GM18511 (cell line): Measurements from ENCODE around the gene GPR22.

ENCODE experiments used
- ATAC-seq: cut with Tn5 transposase; IDR thresholded peaks from one replicate; pipeline ENCODE4 v1.9.1; 2021; ENCODE audit warnings: mild to moderate bottlenecking, moderate library complexity; ENCODE audit not compliant: unreplicated experiment

GPR22 gene, protein sequence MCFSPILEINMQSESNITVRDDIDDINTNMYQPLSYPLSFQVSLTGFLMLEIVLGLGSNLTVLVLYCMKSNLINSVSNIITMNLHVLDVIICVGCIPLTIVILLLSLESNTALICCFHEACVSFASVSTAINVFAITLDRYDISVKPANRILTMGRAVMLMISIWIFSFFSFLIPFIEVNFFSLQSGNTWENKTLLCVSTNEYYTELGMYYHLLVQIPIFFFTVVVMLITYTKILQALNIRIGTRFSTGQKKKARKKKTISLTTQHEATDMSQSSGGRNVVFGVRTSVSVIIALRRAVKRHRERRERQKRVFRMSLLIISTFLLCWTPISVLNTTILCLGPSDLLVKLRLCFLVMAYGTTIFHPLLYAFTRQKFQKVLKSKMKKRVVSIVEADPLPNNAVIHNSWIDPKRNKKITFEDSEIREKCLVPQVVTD

GRCh38 chr7:107469929-107470328, at the start of gene GPR22:
Gene GPR22, plus strand, starts transcription at chr7:107470057. Its CDS starts 4,004 bp downstream, at chr7:107474061.
- no peak for ATAC-seq

GRCh38 chr7:107427462-107427861, 42.4 kb upstream of the GPR22 start:
- no peak for ATAC-seq

DNA sequence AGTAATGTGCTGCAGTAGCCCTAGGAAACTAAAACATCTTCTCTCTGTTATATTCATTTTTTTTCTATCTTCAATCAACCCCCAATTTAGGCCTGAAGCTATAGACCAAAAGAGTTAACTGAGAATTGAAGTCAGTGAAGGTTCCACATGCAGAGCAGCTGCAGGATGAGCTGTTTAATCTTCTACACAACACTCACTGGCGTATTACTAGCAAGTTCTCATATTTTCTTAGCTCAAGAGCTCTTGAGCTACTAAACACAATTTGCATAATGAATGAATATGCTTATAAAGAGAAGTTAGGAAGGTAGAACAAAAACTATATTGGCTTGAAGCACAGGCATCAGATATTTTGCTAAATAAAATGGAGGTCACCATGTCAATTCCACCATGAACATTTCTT, 41.2 kb upstream of the GPR22 start:
- ATAC-seq, result no peak

GRCh38 chr7:107430057-107430456, 39.8 kb upstream of the GPR22 start:
- ATAC-seq, result no peak

DNA sequence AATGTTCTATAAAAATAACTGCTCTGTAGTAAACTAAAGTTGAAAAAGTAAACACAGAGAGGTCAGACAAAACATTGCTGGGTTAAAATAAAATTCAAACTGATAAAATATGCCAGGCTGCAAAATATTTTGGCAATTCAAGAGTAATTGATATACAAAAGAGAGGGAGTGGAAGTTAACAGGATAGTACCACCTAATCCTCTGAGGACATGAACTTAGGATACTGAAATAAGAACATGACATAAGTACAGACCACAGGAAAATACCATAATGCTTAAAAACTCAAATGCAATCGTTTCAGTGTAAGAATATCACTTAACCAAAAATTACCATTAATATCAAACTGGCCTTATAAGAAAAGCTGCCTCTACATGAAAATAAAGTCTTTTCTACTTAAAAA, 37.6 kb upstream of the GPR22 start:
- no peak for ATAC-seq

DNA sequence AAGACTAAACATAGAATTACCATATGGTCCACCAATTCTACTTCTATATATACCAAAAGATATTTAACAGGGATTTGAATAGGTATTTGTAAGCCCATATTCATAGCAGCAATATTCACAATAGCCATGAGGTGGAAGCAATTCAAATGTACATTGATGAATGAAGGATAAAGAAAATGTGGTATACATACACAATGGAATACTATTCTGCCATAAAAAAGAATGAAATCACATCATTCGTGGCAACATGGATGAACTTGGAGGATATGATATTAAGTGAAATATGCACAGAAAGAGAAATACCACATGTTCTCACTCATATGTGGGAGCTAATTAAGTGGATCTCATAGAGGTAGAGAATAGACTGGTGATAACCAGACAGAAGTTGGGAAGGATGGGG, 34.1 kb upstream of the GPR22 start:
- ATAC-seq, result no peak

- ATAC-seq, result no peak
Measured at GRCh38 chr7:107439025-107439424, 30.8 kb upstream of the GPR22 start.

DNA sequence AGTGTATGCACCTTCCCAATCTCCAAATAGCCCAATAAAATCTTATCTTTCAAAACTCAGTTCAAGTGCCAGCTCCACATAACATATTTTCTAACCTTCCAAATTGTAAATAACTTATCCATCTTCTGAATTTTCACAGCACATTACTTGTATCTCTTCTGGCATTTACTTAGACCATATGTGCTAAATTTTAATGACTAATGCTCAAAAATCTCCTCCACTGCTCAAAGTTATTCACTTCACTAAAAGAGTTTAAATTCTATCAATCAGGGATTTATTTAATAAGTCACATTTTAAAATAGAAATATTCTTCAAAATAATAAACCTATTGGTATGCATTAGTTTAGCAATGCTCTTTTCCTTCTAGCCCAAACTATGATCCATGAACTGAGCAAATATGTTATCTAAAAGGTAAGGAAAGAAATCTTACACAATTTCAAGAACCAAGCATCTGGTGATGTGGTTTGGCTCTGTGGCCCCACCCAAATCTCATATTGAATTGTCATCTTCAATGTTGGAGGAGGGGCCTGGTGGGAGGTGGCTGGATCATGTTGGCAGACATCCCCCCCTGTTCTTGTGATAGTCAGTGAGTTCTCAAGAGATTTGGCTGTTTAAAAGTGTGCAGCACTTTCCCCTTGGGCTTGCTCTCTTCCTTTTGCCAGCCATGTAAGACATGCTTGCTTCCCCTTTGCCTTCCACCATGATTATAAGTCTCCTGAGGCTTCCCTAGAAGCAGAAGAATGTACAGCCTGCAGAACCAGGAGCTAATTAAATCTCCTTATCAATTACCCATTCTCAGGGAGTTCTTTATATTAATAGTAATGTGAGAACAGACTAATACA, 28.1 kb upstream of the GPR22 start:
- no peak for ATAC-seq

GRCh38 chr7:107442678-107443077, 27.2 kb upstream of the GPR22 start:
- no peak for ATAC-seq

DNA sequence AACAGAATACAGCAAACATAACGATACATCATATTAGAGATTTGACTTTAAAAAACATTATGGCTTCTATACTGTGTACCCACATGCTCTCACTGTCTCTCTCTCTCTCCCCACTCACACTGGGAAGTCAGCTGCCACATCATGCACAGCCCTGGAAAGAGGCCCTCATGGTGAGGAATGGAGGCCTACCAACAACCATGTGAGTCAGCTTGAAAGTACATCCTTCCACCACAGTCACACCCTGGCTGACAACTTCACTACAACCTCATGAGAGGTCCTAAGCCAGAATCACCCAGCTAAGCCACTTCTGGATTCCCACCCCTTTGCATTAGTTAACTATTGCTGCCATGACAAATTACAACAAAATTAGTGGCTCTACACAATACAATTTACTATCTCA, 23.3 kb upstream of the GPR22 start:
- ATAC-seq, result no peak

- ATAC-seq, result no peak
Measured at GRCh38 chr7:107446988-107447387, 22.9 kb upstream of the GPR22 start.

GRCh38 chr7:107450970-107451369, 18.9 kb upstream of the GPR22 start:
- no peak for ATAC-seq

GRCh38 chr7:107453388-107453787, 16.5 kb upstream of the GPR22 start:
- no peak for ATAC-seq

DNA sequence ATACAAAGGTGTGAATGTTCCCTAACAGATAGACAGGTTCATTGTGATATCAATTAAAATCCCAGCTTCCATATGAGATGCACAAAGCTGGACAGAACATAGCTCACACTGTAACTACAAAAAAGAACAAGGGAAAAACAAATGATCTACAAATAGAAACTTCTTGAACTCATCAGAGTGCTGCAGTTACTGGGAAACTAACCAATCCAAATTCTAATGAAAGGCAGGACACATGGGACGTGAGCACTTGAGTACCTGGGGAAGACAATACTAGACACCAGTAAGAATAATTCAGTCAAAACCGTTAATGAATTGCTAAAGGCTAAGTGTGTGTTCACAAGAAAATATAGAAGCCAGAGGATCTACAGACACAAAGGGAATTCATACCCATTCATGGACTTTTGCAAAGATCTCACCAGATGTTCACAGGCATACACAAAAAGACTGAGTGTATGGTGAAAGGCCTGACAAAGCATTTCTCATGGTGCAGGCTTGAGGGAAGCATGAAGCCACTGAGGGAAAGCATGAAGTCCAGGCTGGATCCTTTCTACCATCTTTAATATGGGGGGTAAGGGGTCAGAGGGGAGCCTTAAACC, 7.8 kb upstream of the GPR22 start:
- no peak for ATAC-seq

DNA sequence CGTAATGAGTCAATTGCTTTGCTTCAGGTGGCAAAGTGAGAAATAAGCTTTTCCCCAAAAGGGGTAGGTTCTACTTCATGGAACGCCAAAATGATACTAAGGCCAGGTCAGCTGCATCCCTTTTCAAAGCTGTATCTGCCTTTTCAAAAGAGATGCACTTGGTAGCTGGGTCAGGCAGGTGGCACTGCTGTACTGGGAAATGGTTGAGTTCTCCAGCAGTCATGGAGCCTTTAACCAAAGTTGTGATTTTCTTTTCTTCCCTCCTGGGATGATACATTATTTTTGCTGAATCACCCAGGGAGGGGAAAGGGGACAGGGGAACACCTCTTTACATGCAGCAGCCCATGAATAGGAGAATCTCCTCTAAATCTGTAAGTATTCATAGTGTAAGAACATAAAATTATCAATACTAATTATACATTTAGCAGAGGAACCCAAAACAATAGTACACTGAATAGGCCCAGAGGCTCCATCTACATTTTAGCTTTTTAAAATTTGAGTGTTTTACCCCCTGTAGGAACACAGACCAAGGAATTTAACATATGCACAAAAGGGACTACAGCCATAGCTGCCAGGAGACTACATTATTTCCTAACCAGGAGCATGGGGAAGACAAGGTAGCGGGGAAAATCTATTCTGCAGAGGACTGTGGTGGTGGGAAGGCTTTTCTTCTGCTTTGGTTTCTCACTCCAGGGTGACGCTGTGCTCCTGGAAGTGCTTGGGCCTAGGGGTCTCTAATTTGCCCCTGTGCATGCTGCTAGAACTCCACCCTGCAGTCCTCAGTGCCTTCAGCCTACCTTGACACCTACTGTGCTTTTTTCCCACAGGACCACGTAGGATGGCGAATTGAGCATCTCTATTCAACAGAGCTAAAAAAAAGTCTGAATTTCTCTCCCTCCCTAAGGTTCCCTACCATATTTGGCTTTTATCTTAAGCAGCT, 6.4 kb upstream of the GPR22 start:
- peak; percentile 48 for ATAC-seq

DNA sequence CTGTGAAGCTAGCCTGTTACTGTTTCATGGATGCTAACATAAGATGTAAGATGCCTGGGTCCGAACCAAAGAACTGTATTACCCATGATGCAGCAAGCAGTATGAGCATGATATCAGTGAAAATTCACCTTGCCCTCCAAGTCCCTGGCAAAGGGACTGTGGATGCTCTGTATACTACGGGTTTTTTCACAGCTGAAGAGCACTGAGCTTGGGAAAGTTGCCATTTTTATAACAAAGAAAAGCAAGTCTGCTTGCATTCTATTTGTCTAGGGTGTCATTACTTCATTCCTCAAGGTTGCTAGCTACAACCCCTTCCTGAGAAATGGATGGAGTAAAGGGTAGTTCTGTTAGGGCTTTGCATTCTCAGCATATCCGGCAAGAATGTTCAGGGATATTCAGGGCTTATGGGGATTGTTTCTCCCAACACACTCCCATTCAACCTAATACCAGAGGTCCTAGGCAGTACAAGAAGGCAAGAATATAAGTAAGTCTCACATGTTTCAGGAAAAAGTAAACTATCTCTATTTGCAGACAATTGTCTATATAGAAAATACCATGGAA, 5.1 kb upstream of the GPR22 start:
- no peak for ATAC-seq

DNA sequence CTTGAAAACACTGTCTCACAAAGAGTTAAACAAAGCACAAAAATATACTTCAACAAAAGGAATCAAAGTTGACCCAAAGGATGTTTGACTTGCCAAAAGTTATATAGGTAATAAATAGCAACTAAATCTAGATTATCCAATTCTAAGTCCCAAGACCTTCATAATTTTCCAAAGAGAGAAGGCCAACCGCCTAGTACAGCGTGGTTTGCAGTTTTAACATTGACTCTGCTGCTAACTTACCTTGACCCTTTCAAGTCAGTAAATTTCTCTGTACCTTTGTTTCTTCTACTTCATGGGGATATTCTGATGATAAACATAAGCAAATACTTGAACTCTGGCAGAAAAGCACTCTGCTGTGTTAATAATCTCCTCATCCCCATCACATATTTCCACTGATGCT, 1.9 kb upstream of the GPR22 start:
- ATAC-seq, result no peak

DNA sequence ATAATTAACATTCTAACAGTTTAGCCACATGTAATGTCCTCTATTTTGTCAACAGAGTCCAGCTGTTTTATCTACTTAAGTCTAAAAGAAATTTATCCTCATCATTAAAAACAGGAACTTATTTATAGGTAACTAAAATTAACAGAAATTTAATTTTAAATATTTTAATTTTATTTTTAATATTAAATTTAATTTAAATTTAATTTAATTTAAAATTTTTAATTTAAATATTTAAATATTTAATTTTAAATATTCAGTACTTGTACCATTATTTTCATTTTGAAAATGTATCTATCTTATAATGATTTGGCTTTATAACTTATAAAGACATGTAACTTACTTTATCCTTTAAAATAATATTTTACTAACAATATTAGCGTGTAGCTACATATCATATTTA, 1.0 kb upstream of the GPR22 start:
- no peak for ATAC-seq

DNA sequence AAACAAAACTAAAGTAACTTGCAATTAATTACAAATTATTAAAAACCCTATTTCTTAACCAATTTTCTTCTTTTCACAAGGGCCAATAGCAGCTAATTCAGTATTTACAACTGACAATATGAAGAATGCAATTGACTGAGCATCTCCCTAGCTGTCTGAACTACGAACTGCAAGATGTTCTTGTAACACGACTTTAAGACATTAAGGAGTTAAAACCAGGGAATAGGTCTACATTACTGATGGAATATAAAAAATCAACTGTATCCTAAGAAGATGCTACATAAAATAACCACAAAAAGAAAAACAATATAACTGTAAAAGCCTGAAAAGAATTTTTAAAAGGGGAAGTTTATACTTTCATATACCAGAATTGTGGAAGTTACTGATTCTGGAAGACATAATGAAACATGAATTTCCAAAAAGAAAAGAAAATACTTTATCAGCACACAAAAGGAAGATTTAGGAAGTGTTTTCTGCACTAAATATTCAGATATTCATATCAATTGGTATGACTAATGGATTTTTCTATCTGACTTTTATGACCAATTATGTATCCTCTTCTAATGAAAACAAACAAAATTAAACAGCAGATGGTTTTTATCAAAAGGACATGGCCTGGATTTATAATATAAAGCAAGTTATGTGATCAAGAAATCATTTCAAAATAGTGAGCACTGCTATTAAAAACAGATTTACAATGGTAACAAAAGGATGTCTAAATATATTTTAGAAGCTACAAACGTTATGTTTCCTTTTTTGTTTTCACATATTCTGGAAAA, 1.6 kb downstream of the GPR22 start:
- ATAC-seq, result no peak

GRCh38 chr7:107472116-107472515, 2.3 kb downstream of the GPR22 start:
- ATAC-seq, result no peak
